ENCODE results near the gene TTC33. TPM values are rescaled to one million over a fixed set of nuclear protein-coding genes. Genes with fewer than 3 reads are reported as not detected.

The TTC33 gene
- total RNA-seq, 1 donor from 2014 or later, result 20.1 TPM

GRCh38 chr5:40479939-40480338 lies 275.8 kb downstream of the TTC33 start:
- no peak overlapping the region for H3K4me3 Mint-ChIP-seq
- H3K27me3 Mint-ChIP-seq (ENCODE audit: low read depth), result no peaks in the 10 kb centered on the region
- no peak overlapping the region for H3K27ac Mint-ChIP-seq
- no peaks in the 10 kb centered on the region for H3K9me3 Mint-ChIP-seq
- DNase-seq (ENCODE audit: low spot score in 2 of 2, unreplicated experiment in 2 of 2), result no peak
- H3K36me3 Mint-ChIP-seq, result no peaks in the 10 kb centered on the region
- TF ChIP-seq CTCF (IDR thresholded peaks at IDR 0.05; ENCODE audit: unreplicated experiment), result no peak
- H3K4me1 Mint-ChIP-seq, result peaks cover 14% of the 10 kb centered on the region

- Mint-ChIP-seq H3K36me3 (no peaks in the 10 kb centered on the region), H3K27ac (no peak overlapping the region), H3K9me3 (no peaks in the 10 kb centered on the region), H3K4me3 (no peak overlapping the region), H3K4me1 (peaks cover 14% of the 10 kb centered on the region), H3K27me3 (ENCODE audit: low read depth) (no peaks in the 10 kb centered on the region)
- TF ChIP-seq CTCF (IDR thresholded peaks at IDR 0.05; ENCODE audit: unreplicated experiment), result no peak
- no peak for DNase-seq (ENCODE audit: low spot score in 2 of 2, unreplicated experiment in 2 of 2)
These were observed 277.0 kb downstream of the TTC33 start for GRCh38 chr5:40478766-40479165.

- Mint-ChIP-seq H3K4me3 (no peak overlapping the region), H3K36me3 (peaks cover 1% of the 10 kb centered on the region)
- no peak for TF ChIP-seq CTCF (IDR thresholded peaks at IDR 0.05; ENCODE audit: unreplicated experiment)
These were observed 277.8 kb downstream of the TTC33 start for GRCh38 chr5:40477856-40478546.

GRCh38 chr5:40475561-40475960 lies 280.2 kb downstream of the TTC33 start:
- Mint-ChIP-seq H3K4me1 (peaks cover 3% of the 10 kb centered on the region), H3K36me3 (peaks cover 1% of the 10 kb centered on the region), H3K27me3 (ENCODE audit: low read depth) (no peaks in the 10 kb centered on the region), H3K27ac (no peak overlapping the region), H3K9me3 (peaks cover 27% of the 10 kb centered on the region), H3K4me3 (no peak overlapping the region)
- no peak for TF ChIP-seq CTCF (IDR thresholded peaks at IDR 0.05; ENCODE audit: unreplicated experiment)
- no peak for DNase-seq (ENCODE audit: low spot score in 2 of 2, unreplicated experiment in 2 of 2)

More at GRCh38 chr5:40477856-40478546, 277.8 kb downstream of the TTC33 start:
- peaks cover 6% of the 10 kb centered on the region for H3K9me3 Mint-ChIP-seq
- H3K4me1 Mint-ChIP-seq, result peaks cover 14% of the 10 kb centered on the region
- no peak overlapping the region for H3K27ac Mint-ChIP-seq
- no peaks in the 10 kb centered on the region for H3K27me3 Mint-ChIP-seq (ENCODE audit: low read depth)
- no peak for DNase-seq (ENCODE audit: low spot score in 2 of 2, unreplicated experiment in 2 of 2)

GRCh38 chr5:40474250-40474649 lies 281.5 kb downstream of the TTC33 start:
- Mint-ChIP-seq H3K27me3 (ENCODE audit: low read depth) (no peaks in the 10 kb centered on the region), H3K9me3 (peaks cover 32% of the 10 kb centered on the region), H3K4me1 (no peaks in the 10 kb centered on the region), H3K4me3 (no peak overlapping the region), H3K27ac (no peak overlapping the region), H3K36me3 (peaks cover 1% of the 10 kb centered on the region)
- no peak for TF ChIP-seq CTCF (IDR thresholded peaks at IDR 0.05; ENCODE audit: unreplicated experiment)
- no peak for DNase-seq (ENCODE audit: low spot score in 2 of 2, unreplicated experiment in 2 of 2)
